ENCODE results near the gene CCDC146.
A peak's percentile ranks its signal among the peaks of the same experiment; 100 is the strongest.

The CCDC146 gene

DNA sequence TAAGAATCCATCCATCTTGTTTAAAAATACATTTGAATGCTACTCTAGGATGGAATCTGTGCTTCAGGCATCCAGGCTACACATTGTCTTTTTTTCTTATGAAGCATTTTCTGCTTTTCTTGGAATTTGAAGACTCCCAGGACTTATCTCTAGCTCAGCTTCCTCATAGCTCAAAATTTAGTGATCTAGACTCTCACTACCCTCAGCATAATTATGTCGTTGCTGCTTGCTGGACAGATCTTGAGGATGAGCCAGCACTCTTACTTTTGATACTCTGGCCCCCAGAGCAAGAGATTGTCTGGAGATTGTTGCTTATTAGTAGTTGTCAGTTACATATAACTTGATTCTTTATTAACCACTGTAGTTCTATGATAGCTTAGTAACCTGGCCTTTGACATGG, 160.5 kb downstream of the CCDC146 start:
- DNase-seq, result no peak

DNA sequence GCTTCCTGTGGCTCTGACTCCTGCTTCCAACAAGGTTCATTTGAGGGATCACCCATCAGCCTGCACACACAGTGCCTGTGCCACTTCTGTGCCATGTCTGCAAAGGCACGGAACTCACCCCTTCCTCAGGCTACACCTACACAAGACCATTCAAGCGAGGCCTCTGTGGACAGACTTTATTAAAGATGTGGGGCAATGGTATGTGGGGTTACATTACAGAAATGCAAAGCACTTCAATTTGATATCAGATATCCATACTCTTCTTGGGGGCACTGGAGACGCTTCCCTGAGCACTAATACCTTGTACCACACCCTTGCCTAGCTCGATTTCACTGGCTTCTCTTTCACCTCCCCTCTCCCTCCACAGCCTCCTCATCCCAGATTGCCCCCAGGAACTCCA, 161.6 kb downstream of the CCDC146 start:
- no peak for DNase-seq

DNA sequence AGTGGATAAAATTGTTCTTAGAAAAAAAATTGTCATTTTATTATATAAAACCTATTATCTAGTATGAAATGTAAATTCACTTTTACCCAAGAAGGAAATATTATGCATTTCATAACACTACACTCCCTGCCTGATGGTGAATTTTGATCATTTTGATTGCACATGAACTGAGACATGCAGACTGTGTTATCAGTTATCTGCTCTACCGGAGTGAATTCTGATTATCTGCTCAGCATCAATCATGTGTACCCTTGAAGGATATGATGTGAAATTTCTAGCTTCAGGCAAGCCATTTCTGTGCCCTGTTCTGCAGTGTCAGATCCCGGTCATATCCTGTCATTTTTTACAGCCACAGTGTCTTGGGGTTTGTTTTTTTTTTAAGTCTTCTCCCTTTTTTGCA, 162.2 kb downstream of the CCDC146 start:
- no peak for DNase-seq

- no peak for DNase-seq
Observed at GRCh38 chr7:77288676-77289320, 166.4 kb downstream of the CCDC146 start.

- DNase-seq, result no peak
Observed at GRCh38 chr7:77289387-77289786, 167.0 kb downstream of the CCDC146 start.

GRCh38 chr7:77290425-77290824, 168.0 kb downstream of the CCDC146 start:
- DNase-seq, result no peak

- no peak for DNase-seq
Observed at GRCh38 chr7:77293046-77293445, 170.6 kb downstream of the CCDC146 start.

GRCh38 chr7:77295549-77295948, 173.1 kb downstream of the CCDC146 start:
- DNase-seq, result no peak

DNA sequence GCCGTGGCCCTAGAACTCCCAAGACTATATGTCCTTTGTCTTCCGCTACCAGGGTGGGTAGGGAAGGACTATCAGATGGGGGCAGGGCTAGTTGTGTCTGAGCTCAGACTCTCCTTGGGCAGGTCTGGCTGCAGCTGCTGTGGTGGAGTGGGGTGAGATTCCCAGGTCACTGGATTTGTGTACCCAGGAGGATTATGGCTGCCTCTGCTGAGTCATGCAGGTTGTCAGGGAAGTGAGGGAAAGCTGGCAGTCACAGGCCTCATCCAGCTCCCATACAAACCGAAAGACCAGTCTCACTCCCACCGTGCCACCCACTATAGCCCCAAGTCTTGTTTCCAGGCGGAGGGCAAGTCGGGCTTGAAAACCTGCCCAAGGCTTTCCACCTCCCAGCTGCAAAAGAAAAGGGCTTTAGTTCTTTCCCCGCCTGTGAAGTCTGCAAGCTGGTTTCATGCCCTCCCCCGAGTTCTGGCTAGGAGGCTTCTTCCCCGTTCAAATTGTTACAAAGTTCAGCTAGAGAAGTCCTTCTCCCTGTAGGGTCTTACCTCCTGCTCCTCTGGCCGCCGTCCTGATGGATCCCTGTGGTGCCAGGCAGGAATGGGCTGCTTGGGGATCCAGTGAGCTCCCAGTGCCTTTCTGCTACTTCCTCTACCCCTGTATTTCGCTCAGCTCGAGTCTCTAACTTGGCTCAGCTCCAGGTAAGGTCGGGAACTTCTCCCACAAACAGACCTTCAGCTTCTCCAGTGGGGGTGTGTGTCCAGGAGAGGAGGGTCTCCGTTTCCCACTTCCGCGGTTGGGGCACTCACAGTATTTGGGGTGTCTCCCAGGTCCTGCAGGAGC, 184.0 kb downstream of the CCDC146 start:
- peak in 1 of 56 donors; percentile 5 for DNase-seq

DNA sequence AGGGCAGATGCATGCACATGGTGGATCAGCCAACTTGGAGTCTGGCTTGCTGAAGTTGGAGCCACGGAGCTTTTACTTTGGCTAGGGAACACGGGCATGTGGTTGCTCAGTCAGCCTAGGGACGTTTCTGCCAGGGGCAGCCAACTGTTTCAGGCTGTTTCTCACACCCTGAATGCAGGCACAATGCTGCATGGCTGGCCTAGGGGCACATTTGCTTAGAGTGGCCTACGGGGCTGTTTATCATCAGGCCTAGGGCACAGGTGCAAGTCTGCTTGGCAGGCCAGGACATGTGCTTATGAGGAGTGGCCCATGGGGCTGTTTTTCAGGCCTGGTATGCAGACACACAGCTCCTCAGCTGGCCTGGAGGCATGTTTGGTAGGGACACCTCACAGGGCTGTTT, 186.4 kb downstream of the CCDC146 start:
- no peak for DNase-seq

GRCh38 chr7:77309714-77310220, 187.4 kb downstream of the CCDC146 start:
- no peak for DNase-seq

DNA sequence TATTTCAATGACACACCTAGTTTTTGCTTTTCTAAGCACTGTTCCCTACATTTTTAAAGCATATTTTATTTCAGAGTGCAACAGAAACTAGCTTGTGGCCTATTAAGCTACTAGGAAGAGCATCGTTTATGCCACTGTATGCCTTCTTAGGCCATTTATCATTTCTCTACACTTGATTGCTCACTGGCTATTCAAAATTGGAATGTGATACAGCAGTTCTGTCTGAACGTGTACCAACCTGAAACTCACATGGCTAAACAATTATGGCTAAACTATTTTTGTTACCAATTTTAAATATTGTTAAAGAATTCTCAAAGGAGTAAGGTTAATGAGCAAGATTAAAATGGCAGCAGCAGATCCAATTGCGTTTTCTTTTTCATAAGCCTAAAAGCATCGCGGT, 188.6 kb downstream of the CCDC146 start:
- DNase-seq, result no peak

- no peak for DNase-seq
Observed at GRCh38 chr7:77313085-77313484, 190.7 kb downstream of the CCDC146 start.

- no peak for DNase-seq
Observed at GRCh38 chr7:77313876-77314480, 191.6 kb downstream of the CCDC146 start.

- DNase-seq, result no peak
Observed at GRCh38 chr7:77315182-77315591, 192.8 kb downstream of the CCDC146 start.

- no peak for DNase-seq
Observed at GRCh38 chr7:77316219-77316978, 194.0 kb downstream of the CCDC146 start.

DNA sequence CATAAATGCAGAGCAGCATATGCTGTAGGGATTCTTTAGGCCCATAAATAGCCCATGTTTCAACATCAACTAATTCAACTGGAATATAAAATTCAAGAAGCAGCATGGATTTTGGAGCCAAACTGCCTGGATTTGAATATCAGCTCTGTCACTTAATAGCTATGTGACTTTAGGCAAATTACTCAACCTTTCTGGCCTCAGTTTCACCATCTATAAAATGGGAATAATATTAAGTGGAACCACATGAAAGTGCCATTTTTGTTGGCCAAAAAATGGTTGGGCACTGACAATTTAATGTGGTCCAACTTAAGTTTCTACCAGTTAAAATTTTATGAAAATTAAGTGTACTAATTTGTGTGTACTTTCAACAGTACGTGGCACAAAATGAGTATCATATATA, 195.6 kb downstream of the CCDC146 start:
- no peak for DNase-seq

DNA sequence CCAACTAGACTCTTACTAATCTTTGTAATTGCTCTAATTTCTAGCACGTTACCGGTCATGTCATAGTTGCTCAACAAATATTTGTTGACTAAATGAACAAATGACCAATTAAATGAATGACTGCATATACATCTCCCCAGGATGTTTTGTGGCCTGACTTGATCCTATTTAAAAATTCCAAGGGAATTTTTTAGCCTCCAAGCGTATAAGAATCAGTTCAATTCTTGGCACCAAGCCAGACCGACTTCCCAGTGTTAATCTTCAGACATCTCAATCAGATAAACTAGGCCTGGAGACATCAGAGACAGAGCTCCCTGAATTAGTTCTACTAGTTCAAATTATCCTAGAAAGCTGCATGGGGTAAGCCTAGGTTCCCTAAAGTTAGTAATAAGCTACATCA, 197.7 kb downstream of the CCDC146 start:
- no peak for DNase-seq

GRCh38 chr7:77320714-77321113, 198.3 kb downstream of the CCDC146 start:
- no peak for DNase-seq

DNA sequence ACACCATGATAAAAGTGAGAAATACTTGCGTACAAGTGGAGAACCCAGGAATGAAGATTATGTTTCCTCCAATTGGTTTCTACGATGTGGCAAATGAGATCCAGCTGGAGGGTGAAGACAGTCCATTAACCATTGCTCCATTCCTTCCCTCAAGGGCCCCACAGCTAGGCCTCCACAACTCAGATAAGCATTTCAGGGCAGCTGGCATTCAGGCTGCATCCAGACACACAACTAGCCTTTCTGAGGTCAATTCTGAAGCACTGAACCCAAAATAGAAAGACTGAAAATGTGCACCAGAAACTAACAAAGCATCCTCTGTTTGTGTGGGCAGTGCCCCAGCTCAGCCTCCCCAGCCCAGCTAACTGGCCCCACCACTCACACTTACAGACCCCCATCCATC, 198.9 kb downstream of the CCDC146 start:
- peak in 1 of 56 donors; percentile 38 for DNase-seq

GRCh38 chr7:77326131-77326530, 203.7 kb downstream of the CCDC146 start:
- no peak for DNase-seq
